NT2/D1 (cell line): Measurements from ENCODE around the gene CD5L.

Experiments
- DNase-seq: peaks from one replicate; pipeline ENCODE4 v3.0.0-alpha.2; 2011; ENCODE audit warnings: low read depth, low spot score
- H3K27me3 ChIP-seq: 2 replicates; pipeline ENCODE4 v1.6.0; 2011; ENCODE audit warnings: mild to moderate bottlenecking; ENCODE audit not compliant: insufficient read length, insufficient read depth
- H3K36me3 ChIP-seq: 2 replicates; pipeline ENCODE4 v1.6.1; 2011; ENCODE audit warnings: mild to moderate bottlenecking, low read length, mixed read lengths; ENCODE audit not compliant: insufficient read depth, insufficient read length
- H3K4me1 ChIP-seq: 2 replicates; pipeline ENCODE4 v1.5.1; 2011; ENCODE audit not compliant: insufficient read depth, insufficient read length
- H3K4me3 ChIP-seq: 2 replicates; pipeline ENCODE4 v1.5.1; 2011; ENCODE audit warnings: low read depth; ENCODE audit not compliant: insufficient read length
- H3K9ac ChIP-seq: 2 replicates; pipeline ENCODE4 v1.6.0; 2011; ENCODE audit warnings: low read depth; ENCODE audit not compliant: insufficient read length
- H3K9me3 ChIP-seq: 2 replicates; pipeline ENCODE4 v1.5.1; 2011; ENCODE audit warnings: mild to moderate bottlenecking, low read length; ENCODE audit not compliant: insufficient read depth
- SUZ12 ChIP-seq: IDR thresholded peaks from 2 replicates; pipeline ENCODE4 v1.6.1; 2011; ENCODE audit not compliant: insufficient read length, insufficient read depth; ENCODE audit errors: extremely low read depth
- YY1 ChIP-seq: IDR thresholded peaks from 2 replicates; pipeline ENCODE4 v1.6.1; 2011; ENCODE audit not compliant: insufficient read length, insufficient read depth
- ZNF274 ChIP-seq: IDR thresholded peaks from 2 replicates; pipeline ENCODE4 v1.6.1; 2011; ENCODE audit warnings: mild to moderate bottlenecking, low read depth, low read length

The CD5L gene

GRCh38 chr1:157852476-157852875 lies 10.9 kb upstream of the CD5L start:
- Histone ChIP-seq H3K4me1 (no peaks in the 10 kb centered on the region), H3K9me3 (no peaks in the 10 kb centered on the region), H3K9ac (no peak overlapping the region), H3K27me3 (peaks cover 4% of the 10 kb centered on the region), H3K4me3 (no peak overlapping the region), H3K36me3 (no peaks in the 10 kb centered on the region)
- TF ChIP-seq YY1 (no peak), SUZ12 (no peak), ZNF274 (no peak)
- no peak for DNase-seq

GRCh38 chr1:157849229-157849875 lies 7.7 kb upstream of the CD5L start:
- no peaks in the 10 kb centered on the region for H3K9me3 ChIP-seq
- DNase-seq: no peak
- no peak for TF ChIP-seq ZNF274
- TF ChIP-seq YY1: no peak
- TF ChIP-seq SUZ12: no peak
- H3K36me3 ChIP-seq: no peaks in the 10 kb centered on the region
- no peaks in the 10 kb centered on the region for H3K4me1 ChIP-seq
- H3K9ac ChIP-seq: no peak overlapping the region
- H3K4me3 ChIP-seq: no peak overlapping the region
- H3K27me3 ChIP-seq: no peaks in the 10 kb centered on the region

GRCh38 chr1:157844089-157844830 lies 2.7 kb upstream of the CD5L start:
- Histone ChIP-seq H3K36me3 (no peaks in the 10 kb centered on the region), H3K9ac (no peak overlapping the region), H3K4me3 (no peak overlapping the region), H3K27me3 (no peaks in the 10 kb centered on the region), H3K9me3 (no peaks in the 10 kb centered on the region), H3K4me1 (no peaks in the 10 kb centered on the region)
- no peak for DNase-seq
- TF ChIP-seq YY1: no peak

GRCh38 chr1:157842939-157843338 lies 1.3 kb upstream of the CD5L start:
- Histone ChIP-seq H3K9me3 (no peaks in the 10 kb centered on the region), H3K4me1 (no peaks in the 10 kb centered on the region), H3K9ac (no peak overlapping the region), H3K27me3 (no peaks in the 10 kb centered on the region), H3K36me3 (no peaks in the 10 kb centered on the region), H3K4me3 (no peak overlapping the region)
- no peak for TF ChIP-seq ZNF274
- no peak for TF ChIP-seq YY1
- no peak for TF ChIP-seq SUZ12
- DNase-seq: no peak

- TF ChIP-seq ZNF274: no peak
- no peak for TF ChIP-seq YY1
- no peak for TF ChIP-seq SUZ12
- Histone ChIP-seq H3K9ac (no peak overlapping the region), H3K4me3 (no peak overlapping the region), H3K27me3 (no peaks in the 10 kb centered on the region), H3K36me3 (no peaks in the 10 kb centered on the region), H3K9me3 (no peaks in the 10 kb centered on the region; the same call in 1 of the 2 replicates), H3K4me1 (no peaks in the 10 kb centered on the region)
- DNase-seq: no peak
These were observed 2.6 kb downstream of the CD5L start for GRCh38 chr1:157838966-157839365.

- TF ChIP-seq YY1 (no peak), SUZ12 (no peak), ZNF274 (no peak)
- no peaks in the 10 kb centered on the region for H3K27me3 ChIP-seq
- no peak overlapping the region for H3K9ac ChIP-seq
- no peak for DNase-seq
- no peaks in the 10 kb centered on the region for H3K4me1 ChIP-seq
- no peaks in the 10 kb centered on the region for H3K36me3 ChIP-seq
- no peaks in the 10 kb centered on the region; the same call in 1 of the 2 replicates for H3K9me3 ChIP-seq
- no peak overlapping the region for H3K4me3 ChIP-seq
These were observed 7.2 kb downstream of the CD5L start for GRCh38 chr1:157834430-157834829.

GRCh38 chr1:157833145-157833544 lies 8.5 kb downstream of the CD5L start:
- no peaks in the 10 kb centered on the region; the same call in 1 of the 2 replicates for H3K9me3 ChIP-seq
- no peaks in the 10 kb centered on the region for H3K27me3 ChIP-seq
- no peaks in the 10 kb centered on the region for H3K4me1 ChIP-seq
- H3K9ac ChIP-seq: no peak overlapping the region
- no peak overlapping the region for H3K4me3 ChIP-seq
- no peak for TF ChIP-seq ZNF274
- no peak for TF ChIP-seq YY1
- no peak for TF ChIP-seq SUZ12
- no peak for DNase-seq
- no peaks in the 10 kb centered on the region for H3K36me3 ChIP-seq
